ENCODE results near the gene QDPR. TPM values are rescaled to one million over a fixed set of nuclear protein-coding genes. Genes with fewer than 3 reads are reported as not detected.

The QDPR gene
- total and polyA plus RNA-seq, 4 donors, result 23.4 to 45.4 (median 31.4) TPM

DNA sequence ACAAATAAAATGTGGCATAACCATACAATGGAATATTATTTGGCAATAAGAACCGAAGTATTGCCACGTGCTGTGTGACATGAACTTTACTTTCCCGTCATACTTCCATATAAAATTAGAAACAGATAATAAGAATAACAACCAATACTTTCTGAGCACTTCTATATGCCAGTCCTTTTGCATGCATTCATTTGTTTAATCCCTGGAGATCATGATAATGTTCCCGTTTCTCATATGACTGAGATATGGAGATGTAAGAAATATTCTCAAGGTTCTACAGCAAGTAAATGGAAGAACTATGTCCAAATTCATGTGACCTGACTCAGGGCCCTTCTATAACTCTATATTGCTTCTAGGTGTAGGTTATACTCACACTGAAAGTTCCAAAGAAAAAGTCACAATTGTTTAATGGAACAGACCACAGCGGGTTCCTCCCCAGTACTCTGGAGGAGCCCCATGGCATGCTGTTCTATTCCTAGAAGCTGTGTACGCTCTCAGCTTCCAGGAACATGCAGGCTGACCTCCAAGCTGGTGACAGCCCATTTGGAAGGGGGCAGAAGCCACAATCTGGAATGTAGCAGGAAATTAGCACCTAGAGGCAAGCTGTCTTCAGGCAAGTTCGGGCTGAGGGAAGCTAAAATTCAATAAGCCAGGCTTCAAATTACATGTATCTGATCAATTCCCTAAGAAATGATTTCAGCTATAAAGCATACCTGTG, 31.5 kb downstream of the QDPR start:
- ATAC-seq (ENCODE audit: insufficient read depth, low FRiP score) (no peak), DNase-seq (no peak)
- no peak for TF ChIP-seq CTCF (IDR thresholded peaks at IDR 0.05; ENCODE audit: control extremely low read depth, extremely low read depth)
- Histone ChIP-seq H3K9me3 (ENCODE audit: control insufficient read depth in 4 of 4, insufficient read depth in 3 of 4, low read length in 3 of 4) (peaks cover 0 to 14% (median 3%) of the 10 kb centered on the region in 4 donors), H3K36me3 (ENCODE audit: control insufficient read depth in 4 of 4, insufficient read depth in 4 of 4, low read length in 4 of 4) (peaks cover 3 to 13% (median 8%) of the 10 kb centered on the region in 4 donors), H3K9ac (ENCODE audit: insufficient read depth in 1 of 2, low read length in 2 of 2) (no peak overlapping the region), H3K27ac (ENCODE audit: low read depth in 1 of 2, low read length in 1 of 2) (no peak overlapping the region), H3K4me3 (no peak overlapping the region), H3K27me3 (ENCODE audit: control insufficient read depth in 3 of 3, insufficient read depth in 3 of 3, low read length in 2 of 3) (no peaks in the 10 kb centered on the region), H3K4me1 (ENCODE audit: control insufficient read depth in 5 of 5, insufficient read depth in 5 of 5, low read length in 5 of 5) (peaks cover 0 to under 1% (median 0%) of the 10 kb centered on the region in 5 donors)
- WGBS, 2 donors, result 84 to 89% methylated on average over 7 of the region's 7 CpGs

DNA sequence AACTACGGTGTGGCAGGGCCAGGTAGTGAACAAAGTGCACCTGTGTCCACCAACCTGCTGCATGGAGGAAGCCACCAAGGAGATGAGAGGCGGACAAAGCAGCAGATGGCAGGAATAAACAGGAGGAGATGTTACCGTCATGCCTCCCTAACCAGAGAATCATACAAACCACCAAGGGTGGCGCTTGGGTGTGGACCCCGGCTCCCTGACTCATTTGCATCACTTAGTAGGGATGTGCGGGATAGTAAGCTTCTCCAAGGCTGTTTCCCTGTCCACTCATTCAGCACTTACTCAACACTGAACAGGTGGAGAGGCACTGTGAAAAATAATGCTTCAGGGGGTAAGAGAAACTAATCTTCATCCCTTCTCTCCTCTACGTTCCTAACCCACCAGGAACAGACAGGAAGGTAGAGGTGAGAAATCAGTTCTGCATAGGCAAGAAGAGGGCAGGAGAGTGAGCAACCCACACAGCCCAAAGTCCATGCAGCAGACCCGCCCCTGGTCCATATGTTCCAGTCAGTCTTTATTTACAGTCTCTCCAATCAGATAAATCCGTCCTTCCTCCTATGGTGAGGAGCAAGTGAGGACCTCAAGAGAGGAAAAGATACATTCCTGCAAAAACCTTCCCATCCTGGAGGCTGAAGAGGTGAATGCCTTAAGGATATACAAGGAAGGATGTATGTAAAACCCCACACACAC, 34.0 kb downstream of the QDPR start:
- WGBS, 2 donors, result 82 to 87% methylated on average over 9 of the region's 9 CpGs
- no peak for ATAC-seq (ENCODE audit: insufficient read depth, low FRiP score)

GRCh38 chr4:17476853-17477252, 35.0 kb downstream of the QDPR start:
- H3K27me3 ChIP-seq (ENCODE audit: control insufficient read depth in 3 of 3, insufficient read depth in 3 of 3, low read length in 2 of 3), result no peaks in the 10 kb centered on the region
- TF ChIP-seq CTCF (IDR thresholded peaks at IDR 0.05; ENCODE audit: control extremely low read depth, extremely low read depth), result no peak
- H3K27ac ChIP-seq (ENCODE audit: low read depth in 1 of 2, low read length in 1 of 2), result no peak overlapping the region
- no peak for DNase-seq
- ATAC-seq (ENCODE audit: insufficient read depth, low FRiP score), result no peak
- peaks cover 0 to 4% (median 0%) of the 10 kb centered on the region in 4 donors for H3K36me3 ChIP-seq (ENCODE audit: control insufficient read depth in 4 of 4, insufficient read depth in 4 of 4, low read length in 4 of 4)
- WGBS, 2 donors, result 40 to 67% methylated on average over 3 of the region's 3 CpGs
- H3K4me1 ChIP-seq (ENCODE audit: control insufficient read depth in 5 of 5, insufficient read depth in 5 of 5, low read length in 5 of 5), result peaks cover 0 to 2% (median 0%) of the 10 kb centered on the region in 5 donors
- no peak overlapping the region for H3K9ac ChIP-seq (ENCODE audit: insufficient read depth in 1 of 2, low read length in 2 of 2)
- H3K9me3 ChIP-seq (ENCODE audit: control insufficient read depth in 4 of 4, insufficient read depth in 3 of 4, low read length in 3 of 4), result peaks cover 0 to 14% (median 3%) of the 10 kb centered on the region in 4 donors
- H3K4me3 ChIP-seq, result no peak overlapping the region

More for the DNA sequence above, 34.0 kb downstream of the QDPR start:
- Histone ChIP-seq H3K27me3 (ENCODE audit: control insufficient read depth in 3 of 3, insufficient read depth in 3 of 3, low read length in 2 of 3) (no peaks in the 10 kb centered on the region), H3K27ac (ENCODE audit: low read depth in 1 of 2, low read length in 1 of 2) (no peak overlapping the region), H3K4me3 (no peak overlapping the region), H3K36me3 (ENCODE audit: control insufficient read depth in 4 of 4, insufficient read depth in 4 of 4, low read length in 4 of 4) (peaks cover 1 to 5% (median 4%) of the 10 kb centered on the region in 4 donors), H3K9ac (ENCODE audit: insufficient read depth in 1 of 2, low read length in 2 of 2) (no peak overlapping the region), H3K4me1 (ENCODE audit: control insufficient read depth in 5 of 5, insufficient read depth in 5 of 5, low read length in 5 of 5) (peaks cover 0 to 2% (median 0%) of the 10 kb centered on the region in 5 donors), H3K9me3 (ENCODE audit: control insufficient read depth in 4 of 4, insufficient read depth in 3 of 4, low read length in 3 of 4) (peaks cover 0 to 14% (median 3%) of the 10 kb centered on the region in 4 donors)
- no peak for DNase-seq
- no peak for TF ChIP-seq CTCF (IDR thresholded peaks at IDR 0.05; ENCODE audit: control extremely low read depth, extremely low read depth)
